Astrocyte of the spinal cord (primary cell): Measurements from ENCODE around the gene RCBTB2.

ENCODE experiments used
- DNase-seq: peaks from one replicate; pipeline ENCODE4 v3.0.0; 2011; ENCODE audit warnings: low read depth, low spot score
- H3K4me3 ChIP-seq: 2 replicates; pipeline ENCODE4 v1.5.1; 2011; ENCODE audit warnings: low read depth, mild to moderate bottlenecking, low read length, moderate library complexity
- CTCF ChIP-seq: IDR thresholded peaks from 2 replicates; pipeline ENCODE4 v1.5.1; 2012; ENCODE audit warnings: low read depth, mild to moderate bottlenecking, low read length, inconsistent platforms
- in situ Hi-C: cut with HindIII; loops from 2 replicates; pipeline ENCODE4 v1.10.0; 2017; ENCODE audit warnings: low sequenced_read_pairs

Gene RCBTB2

GRCh38 chr13:48500652-48501197, 32.2 kb downstream of the RCBTB2 start:
- in situ Hi-C loops = no loop called here
- peak; percentile 84 for DNase-seq
- no peak overlapping the region for H3K4me3 ChIP-seq
- no peak for TF ChIP-seq CTCF

DNA sequence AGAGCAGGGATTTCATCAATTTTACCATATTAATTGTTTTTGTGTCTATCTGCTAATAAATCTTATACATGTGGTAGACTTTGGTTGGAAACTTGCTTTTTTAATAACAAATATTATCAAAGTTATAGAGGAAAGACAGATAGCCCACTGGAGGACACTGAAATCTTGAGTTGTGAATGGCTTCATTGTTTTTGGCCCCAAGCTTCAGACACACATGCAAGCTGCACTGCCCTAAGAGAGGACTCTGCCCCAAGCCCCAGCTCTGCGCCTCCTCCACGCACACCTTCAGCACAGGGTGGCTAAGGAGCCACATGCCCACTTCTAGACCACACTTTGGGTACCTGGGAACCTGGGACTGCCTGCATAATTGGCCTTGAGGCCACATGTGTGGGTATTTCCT, 35.2 kb downstream of the RCBTB2 start:
- DNase-seq = no peak
- in situ Hi-C loops = no loop called here
- TF ChIP-seq CTCF = no peak
- H3K4me3 ChIP-seq = no peak overlapping the region

DNA sequence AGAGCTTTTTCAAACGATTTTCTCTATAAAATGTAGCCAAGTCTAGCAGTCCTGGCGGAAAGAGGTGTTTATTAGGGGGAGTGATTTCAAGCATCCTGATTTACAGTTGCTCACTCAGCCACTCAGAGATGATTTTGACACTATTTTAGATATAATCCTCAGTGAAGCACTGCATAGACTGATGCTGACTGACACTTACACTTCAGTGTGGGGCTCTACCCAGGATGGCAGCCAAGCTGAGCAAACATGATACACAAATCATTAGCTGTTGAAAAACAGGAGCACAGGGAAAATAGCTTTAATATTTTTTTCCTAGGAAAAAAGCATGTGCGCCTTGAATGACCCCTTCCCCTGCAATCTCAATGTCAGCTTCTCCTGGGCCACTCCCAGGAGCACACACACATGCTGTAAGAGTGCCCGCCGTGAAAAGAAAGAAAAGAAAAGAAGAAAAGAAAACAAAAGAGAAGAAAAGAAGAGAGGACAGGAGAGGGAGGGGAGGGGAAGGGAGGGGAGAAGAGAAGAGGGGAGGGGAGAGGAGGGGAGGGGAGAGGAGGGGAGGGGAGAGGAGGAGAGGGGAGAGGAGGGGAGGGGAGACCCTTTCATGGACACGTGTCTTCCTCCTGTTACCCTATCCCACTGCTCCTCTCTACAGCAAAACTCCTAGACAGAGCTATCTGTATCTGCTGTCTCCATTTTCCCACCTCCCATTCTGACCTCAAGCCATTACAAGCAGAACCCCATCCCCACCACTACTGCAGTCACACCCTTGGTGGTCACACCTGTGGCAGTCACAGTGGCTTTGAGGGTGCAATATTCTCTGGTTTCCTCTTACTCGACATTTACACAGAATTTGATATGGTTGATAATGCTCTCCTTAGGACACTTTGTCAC, 36.4 kb downstream of the RCBTB2 start:
- in situ Hi-C loops = no loop called here
- H3K4me3 ChIP-seq = no peak overlapping the region
- TF ChIP-seq CTCF = no peak
- DNase-seq = no peak

DNA sequence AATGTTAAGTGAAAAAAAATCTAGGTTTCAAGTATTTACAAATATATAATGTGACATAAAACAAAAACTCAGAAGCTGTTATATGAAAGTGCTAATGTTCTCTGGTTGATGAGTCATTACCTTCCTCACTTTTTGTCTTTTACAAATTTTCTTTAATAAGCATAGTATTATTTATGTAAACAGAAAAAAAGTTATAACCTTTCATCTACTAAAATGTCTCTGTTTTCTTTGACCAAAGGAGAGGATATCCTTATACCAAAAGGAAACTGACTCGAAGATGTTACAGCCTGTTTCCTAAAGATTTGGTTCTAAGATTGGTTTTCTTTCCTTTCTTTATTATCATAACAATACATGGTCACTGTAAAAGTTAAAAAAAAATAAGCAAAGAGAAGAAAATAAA, 38.0 kb downstream of the RCBTB2 start:
- TF ChIP-seq CTCF = no peak
- no peak overlapping the region for H3K4me3 ChIP-seq
- no peak for DNase-seq
- in situ Hi-C loops = no loop called here

- in situ Hi-C loops = no loop called here
- H3K4me3 ChIP-seq = no peak overlapping the region
- no peak for DNase-seq
- TF ChIP-seq CTCF = no peak
Measured at GRCh38 chr13:48493851-48494250, 39.0 kb downstream of the RCBTB2 start.

DNA sequence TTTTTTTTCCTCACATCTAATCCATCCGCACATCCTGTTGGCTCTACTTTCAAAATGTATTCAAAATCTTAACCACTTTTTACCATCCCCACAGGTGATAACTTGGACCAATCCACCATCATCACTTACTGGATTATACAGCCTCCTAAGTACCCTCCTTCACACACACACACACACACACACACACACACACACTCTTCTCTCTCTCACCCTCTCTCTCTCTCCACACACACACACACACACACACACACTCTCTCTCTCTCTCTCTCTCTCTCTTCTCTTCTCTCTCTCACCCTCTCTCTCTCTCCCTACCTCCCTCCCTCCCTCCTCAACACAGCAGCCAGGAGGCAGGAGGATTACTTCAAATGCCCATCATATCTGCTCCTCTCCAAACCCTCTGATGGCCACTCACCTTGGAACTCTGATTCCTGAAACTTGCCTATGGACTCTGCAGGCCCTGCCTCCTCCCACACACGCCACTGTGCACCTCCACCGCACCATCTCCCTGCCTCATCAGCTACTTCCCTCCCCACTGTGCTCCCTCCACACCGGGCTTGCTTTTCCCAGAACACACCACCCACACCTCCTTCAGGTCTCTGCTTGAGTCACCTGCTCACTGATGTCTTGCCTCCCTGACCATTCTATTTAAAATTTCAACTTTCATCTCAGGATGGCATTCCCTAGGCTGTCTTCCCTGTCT, 39.7 kb downstream of the RCBTB2 start:
- no peak for TF ChIP-seq CTCF
- in situ Hi-C loops = no loop called here
- DNase-seq = no peak
- no peak overlapping the region for H3K4me3 ChIP-seq
